ENCODE measurements around the gene C9orf72.
A peak's percentile ranks its signal among the peaks of the same experiment; 100 is the strongest.
"Not testable (repeated sequence)": the region's sequence is repeated elsewhere in the genome, so short reads cannot be mapped to it uniquely, and the experiment has no call there.

The C9orf72 gene, protein sequence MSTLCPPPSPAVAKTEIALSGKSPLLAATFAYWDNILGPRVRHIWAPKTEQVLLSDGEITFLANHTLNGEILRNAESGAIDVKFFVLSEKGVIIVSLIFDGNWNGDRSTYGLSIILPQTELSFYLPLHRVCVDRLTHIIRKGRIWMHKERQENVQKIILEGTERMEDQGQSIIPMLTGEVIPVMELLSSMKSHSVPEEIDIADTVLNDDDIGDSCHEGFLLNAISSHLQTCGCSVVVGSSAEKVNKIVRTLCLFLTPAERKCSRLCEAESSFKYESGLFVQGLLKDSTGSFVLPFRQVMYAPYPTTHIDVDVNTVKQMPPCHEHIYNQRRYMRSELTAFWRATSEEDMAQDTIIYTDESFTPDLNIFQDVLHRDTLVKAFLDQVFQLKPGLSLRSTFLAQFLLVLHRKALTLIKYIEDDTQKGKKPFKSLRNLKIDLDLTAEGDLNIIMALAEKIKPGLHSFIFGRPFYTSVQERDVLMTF

DNA sequence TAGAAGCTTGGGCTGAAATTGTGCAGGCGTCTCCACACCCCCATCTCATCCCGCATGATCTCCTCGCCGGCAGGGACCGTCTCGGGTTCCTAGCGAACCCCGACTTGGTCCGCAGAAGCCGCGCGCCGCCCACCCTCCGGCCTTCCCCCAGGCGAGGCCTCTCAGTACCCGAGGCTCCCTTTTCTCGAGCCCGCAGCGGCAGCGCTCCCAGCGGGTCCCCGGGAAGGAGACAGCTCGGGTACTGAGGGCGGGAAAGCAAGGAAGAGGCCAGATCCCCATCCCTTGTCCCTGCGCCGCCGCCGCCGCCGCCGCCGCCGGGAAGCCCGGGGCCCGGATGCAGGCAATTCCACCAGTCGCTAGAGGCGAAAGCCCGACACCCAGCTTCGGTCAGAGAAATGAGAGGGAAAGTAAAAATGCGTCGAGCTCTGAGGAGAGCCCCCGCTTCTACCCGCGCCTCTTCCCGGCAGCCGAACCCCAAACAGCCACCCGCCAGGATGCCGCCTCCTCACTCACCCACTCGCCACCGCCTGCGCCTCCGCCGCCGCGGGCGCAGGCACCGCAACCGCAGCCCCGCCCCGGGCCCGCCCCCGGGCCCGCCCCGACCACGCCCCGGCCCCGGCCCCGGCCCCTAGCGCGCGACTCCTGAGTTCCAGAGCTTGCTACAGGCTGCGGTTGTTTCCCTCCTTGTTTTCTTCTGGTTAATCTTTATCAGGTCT, at the start of gene C9orf72:
Gene C9orf72, minus strand, starts transcription at position 564 of the 716 bp plus-strand sequence. CDS start 6,361 bp downstream, outside the sequence.
- DNase-seq, result peak; percentile 86
- ATAC-seq, result peak; percentile 73

DNA sequence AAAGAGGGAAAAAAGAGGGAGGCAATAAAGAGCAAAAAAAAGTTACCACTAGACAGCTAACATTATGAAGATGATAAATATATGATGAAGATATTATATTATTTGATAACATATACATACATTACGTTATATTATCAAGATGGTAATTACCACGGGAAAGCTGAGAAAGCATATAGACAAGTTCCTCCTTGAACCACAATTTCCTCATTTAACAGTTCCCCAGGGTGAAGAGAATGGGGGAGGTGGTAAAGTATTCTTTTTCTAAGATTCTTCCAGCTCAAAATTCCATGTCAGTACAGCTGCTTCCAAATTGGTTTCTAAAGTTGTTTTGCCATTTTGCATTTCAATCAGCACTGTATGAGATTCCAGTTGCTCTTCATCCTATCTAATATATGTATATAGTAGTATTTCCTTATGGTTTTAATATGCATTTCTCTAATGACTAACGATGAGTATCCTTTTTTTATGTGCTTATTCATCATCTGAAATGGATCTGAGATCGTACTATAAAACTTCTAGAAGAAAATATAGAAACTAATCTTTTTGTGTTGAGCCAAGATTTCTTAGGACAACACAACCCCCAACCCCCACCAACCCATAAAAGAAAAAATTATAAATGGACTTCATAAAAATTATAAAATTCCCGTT, 49.5 kb upstream of the C9orf72 start:
- DNase-seq (no peak), ATAC-seq (no peak)

DNA sequence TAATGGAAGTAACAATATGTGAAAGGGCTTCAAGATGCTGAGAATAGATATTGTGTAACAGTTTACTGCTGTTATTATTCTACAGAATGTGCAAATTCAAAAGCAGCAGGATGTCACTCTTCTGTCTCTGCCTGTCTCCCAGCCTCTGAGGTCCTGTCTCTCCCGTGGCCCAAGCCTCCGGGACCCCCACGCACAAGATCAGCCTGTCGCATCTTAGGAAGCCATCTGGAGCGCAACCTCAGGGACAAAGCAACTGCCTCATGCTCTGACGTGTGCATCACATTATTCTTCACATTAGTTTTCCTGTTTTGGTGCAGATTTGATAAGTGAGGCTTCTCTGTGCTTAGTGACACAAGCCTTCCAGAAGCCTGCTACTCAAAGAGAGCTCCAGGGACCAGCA, 46.5 kb upstream of the C9orf72 start:
- ATAC-seq, result no peak
- DNase-seq, result no peak

DNA sequence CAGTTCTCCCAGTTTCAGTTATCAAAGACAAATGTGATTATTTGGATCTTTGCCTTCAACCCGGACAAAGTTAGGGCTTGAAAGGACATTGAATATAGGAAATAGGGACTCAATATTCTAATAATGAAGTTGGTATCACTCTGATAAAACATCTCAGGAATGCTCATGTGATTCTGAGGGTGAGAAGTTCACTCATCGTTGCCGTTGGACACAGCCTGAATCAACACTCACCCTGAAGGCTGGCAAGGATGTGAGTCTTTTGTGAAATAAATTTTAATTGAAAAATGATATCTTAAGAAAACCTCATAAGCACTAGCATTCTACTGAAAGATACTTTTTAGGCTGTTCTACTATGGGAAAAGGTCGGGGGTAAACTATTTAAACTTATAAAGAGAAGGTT, 44.8 kb upstream of the C9orf72 start:
- ATAC-seq (no peak), DNase-seq (no peak)

DNA sequence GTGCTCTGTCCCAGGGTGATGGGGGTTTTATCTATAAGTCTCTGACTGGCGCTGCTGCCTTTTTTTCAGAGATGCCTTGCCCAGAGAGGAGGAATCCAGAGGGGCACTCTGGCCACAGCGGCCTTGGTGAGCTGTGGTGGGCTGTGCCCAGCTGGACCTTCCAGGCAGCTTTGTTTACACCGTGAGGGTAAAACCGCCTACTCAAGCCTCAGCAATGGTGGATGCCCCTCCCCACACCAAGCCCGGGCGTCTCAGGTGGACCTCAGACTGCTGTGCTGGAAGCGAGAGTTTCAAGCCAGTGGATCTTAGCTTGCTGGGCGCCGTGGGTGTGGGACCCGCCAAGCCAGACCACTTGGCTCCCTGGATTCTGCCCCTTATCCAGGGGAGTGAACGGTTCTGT, 41.3 kb upstream of the C9orf72 start:
- DNase-seq (no peak), ATAC-seq (no peak)

DNA sequence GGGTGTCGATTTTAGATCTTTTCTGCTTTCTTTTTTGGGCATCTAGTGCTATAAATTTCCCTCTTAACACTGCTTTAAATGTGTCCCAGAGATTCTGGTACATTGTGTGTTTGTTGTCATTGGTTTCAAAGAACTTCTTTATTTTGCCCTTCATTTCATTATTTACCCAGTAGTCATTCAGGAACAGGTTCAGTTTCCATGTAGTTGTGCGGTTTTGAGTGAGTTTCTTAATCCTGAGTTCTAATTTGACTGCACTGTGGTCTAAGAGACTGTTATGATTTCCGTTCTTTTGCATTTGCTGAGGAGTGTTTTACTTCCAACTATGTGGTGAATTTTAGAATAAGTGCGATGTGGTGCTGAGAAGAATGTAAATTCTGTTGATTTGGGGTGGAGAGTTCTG, 38.8 kb upstream of the C9orf72 start:
- not testable (repeated sequence) for ATAC-seq, DNase-seq

DNA sequence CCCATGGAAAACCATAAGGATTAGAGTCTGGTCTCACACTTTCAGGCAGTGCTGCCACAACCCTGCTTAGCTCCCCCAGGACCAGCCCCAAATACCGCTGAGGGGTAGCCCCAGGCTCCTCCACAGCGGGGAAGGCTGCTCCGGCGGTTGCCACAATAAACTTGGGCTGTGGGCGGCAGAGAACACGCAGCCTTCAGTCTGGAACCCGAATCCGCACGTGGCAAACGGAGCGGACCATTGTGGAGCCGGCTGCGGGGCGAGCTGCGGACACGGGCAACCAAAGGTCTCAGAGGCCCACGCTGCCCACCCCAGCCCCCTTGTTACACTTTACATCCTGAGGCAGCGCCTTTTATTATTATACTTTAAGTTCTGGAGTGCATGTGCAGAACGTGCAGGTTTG, 37.3 kb upstream of the C9orf72 start:
- no peak for ATAC-seq

DNA sequence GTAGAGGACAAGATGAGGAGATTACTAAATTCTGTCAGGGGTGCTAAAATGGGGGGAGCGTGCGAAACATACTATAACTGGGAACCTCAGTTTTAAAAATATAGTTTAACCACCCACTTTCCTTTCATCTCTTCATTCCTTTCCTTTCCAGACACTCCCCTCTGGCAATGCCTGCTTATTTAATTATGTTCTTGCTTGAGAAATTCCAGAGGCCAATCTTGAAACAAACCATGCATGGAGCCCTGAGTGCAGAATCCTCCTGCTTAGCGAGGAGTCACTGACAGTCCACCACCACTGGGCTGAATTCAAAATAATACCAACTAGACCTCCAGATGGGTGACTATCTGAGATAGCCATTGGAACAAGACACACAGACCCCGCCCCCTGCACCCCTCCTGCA, 29.7 kb upstream of the C9orf72 start:
- no peak for DNase-seq

More for the DNA sequence above, 37.3 kb upstream of the C9orf72 start:
- no peak for DNase-seq

DNA sequence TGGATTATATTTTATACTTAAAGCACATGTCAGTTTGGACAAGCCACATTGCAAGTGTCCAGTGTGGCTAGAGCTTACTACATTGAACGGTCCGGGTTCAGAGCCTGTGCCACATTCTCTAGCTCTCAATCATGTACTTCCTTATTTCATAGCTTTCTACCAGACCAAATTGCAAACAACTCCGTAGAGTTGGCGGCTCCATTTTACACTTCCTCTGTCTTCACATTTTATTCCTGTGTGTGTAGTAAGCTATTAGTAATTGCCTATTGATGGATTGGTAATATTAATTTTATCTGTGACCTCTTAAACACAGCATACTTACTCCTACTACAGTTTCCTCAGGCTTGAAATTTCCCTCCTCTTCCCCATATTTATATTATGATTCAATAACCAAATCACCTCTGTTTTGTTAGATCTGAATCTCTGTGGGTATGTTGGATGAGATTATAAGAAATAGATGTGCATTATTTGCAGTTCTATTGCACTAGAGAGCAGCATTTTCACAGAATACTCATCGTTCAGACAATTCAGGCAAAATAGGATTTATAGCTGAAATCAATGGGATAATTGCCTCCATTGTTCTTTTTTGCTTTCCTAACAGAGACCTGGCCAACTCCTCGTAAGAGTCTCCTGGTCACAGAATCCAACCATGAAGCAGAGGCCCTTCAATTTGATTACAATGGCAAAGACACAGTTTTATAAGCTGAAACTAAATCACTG, 29.0 kb upstream of the C9orf72 start:
- no peak for DNase-seq

More for the DNA sequence above, 29.7 kb upstream of the C9orf72 start:
- no peak for ATAC-seq

DNA sequence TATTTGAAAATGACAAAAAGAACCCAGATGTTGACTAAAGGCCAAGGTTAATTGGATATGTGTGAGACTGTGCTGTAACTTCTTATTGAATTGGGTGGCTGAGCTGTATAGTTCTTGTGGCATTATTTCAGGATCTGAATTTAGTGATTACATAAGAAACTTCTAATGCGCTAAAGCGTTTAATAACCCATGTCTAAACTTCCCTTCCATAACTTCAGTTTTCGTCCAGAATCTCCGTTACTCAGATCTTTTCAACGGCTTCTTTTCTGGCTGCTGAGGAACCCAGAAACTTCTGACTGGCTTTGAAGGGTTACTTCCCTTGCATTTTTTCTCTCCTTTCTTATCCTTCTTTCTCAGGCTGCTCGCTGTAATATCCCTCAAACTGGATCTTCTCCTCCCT, 28.1 kb upstream of the C9orf72 start:
- no peak for DNase-seq

More for the DNA sequence above, 29.0 kb upstream of the C9orf72 start:
- ATAC-seq, result no peak

DNA sequence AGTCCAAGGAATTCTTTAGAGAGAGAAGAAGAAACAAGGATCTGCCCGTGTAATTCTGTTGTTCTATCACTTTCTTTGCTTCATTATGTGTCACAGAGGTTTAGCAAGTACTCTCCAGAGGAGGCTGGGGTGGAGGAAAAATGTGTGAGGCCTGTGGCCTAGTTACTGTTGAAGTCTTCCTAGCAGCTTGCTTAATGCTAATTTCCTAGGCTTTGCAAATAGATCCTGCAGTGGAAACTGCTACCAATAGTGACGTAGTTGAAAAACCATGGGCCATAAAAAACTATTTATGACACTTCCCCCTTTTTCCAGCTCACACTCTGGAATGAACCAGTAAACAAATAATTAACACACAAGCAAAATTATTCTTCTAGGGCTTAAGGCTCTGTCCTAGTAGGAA, 27.0 kb upstream of the C9orf72 start:
- ATAC-seq, result no peak
- no peak for DNase-seq

More for the DNA sequence above, 28.1 kb upstream of the C9orf72 start:
- no peak for ATAC-seq

DNA sequence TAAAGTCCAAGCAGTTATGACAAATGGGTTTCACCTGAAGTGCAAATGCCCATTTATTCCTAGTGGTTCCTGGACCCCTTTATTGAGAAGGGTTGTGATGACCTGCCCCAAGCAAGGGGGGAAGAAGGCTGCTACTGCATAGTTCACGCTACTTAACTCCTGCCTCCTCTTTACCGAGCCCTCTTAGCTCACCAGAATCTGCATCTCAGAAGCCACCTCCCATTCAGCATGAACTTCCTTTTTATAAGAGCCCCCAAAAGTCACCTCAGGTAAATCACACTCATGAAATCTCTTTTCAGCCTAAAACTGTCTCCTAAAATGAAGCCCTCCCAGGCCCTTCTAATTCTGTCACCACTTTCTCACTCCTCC, 26.6 kb upstream of the C9orf72 start:
- ATAC-seq (no peak), DNase-seq (no peak)

DNA sequence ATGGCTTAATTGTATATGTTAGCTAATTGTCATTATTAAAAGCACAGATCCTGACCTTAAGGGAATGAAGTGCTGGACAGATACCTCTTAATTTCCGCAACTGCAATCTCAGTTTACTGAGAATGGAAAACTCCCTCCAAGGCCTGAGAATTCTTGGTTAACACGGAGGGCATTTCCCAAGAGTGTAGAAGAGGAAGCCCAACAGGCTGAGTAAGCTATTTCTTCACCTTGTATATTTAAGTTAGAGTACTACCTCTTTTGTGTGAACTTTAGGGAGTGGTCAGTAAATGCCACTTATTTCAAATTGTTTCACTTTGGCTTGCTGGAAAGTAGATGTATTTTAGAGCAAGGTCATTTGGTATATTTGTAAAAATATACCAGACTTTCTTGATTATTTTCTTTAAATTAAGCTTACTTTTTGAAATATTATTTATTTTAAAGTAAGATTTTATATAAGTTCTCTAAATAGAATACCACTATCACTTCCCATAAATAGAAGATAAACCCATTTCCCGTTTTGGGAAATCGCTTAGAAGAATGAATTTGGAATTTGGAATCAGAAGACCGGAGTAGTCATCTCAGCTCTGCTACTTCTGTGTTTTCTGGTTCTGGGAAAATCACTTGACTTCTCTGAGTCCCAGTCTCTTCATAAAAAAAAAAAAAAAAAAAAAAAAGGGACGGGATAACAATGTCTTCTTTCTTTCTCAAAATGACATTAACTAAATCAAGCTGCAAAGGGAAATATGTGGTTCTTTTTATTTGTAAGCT, 26.0 kb upstream of the C9orf72 start:
- DNase-seq, result no peak

DNA sequence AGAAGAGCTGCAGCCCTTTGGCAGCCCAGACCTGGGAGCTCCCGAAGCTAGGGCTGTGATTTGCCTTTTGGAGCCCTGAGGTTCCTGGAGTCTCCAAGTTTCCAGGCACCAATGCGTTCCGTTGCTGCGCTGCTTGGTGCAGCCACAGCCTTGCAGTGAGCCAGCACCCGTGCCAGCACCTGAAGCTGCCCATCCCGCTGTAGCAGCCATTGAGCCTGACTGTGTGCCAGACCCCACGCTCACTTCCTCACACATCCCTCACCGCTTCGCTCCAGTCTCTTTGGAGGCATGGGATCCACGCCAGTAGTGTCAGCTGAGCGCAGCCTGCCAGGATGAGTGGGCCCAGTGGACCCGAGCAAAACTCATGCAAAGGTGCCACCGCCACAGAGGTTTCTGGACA, 22.5 kb upstream of the C9orf72 start:
- ATAC-seq (no peak), DNase-seq (no peak)

More for the DNA sequence above, 26.0 kb upstream of the C9orf72 start:
- no peak for ATAC-seq

DNA sequence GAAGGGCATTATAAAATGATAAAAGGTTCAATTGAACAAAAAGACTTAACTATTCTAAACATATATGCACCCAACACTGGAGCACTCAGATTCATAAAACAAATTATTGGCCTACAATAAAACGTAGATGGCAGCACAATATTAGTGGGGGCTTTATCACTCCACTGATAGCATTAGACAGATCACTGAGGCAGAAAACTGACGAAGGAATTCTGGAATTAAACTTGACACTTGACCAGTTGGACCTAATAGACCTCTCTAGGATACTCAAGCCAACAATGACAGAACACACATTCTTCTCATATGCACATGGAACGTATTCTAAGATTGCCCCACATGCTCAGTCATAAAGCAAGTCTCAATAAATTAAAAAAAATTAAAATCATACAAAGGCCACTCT, 18.4 kb upstream of the C9orf72 start:
- ATAC-seq, result no peak

DNA sequence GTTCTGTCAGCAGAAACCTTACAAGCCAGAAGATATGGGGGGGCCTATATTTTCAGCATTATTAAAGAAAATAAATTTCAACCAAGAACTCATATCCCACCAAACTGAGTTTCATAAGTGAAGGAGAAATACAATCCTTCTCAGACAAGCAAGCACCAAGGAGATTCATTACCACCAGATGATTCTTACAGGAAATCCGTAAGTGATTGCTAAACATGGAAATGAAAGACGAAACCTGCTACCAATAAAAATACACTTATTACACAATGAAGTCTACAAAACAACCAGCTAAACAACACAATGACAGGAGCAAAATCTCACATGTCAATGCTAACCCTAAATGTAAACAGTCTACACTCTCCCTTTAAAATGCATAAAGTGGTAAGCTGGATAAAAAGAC, 17.8 kb upstream of the C9orf72 start:
- DNase-seq, result no peak
- no peak for ATAC-seq

More for the DNA sequence above, 18.4 kb upstream of the C9orf72 start:
- DNase-seq, result no peak

DNA sequence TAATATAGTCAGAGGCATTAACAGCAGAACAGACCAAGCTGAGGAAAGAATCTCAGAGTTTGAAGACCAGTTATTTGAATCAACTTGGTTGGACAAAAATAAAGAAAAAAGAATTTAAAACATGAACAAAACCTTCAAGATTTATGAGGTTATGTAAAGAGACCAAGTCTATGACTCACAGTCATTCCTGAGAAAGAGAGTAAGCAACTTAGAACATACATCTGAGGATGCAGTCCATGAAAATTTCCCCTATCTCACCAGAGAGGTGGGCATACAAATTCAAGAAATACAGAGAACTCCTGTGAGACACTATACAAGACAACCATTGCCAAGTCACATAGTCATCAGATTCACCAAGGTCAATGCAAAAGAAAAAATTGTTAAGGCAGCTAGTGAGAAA, 17.4 kb upstream of the C9orf72 start:
- DNase-seq (no peak), ATAC-seq (no peak)

DNA sequence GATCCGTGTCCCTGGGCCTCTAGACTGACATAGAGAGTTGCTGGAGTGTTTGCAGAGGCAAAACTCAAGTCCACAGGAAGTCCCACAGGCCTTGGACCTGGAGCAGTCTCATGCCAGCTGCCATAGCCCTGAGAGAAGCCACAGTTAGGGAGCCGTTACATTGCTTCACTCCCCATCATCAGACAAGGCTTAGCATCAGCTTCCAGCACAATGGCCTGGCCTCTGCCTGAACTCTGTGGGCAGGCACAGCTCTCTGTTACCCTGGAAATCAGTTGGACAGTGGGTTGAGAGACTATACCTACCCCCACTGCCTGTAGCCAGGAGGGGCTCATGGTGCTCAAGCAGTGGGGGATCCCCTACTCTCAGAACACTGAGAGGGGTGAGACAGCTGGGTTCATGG, 16.2 kb upstream of the C9orf72 start:
- ATAC-seq, result no peak
- no peak for DNase-seq

DNA sequence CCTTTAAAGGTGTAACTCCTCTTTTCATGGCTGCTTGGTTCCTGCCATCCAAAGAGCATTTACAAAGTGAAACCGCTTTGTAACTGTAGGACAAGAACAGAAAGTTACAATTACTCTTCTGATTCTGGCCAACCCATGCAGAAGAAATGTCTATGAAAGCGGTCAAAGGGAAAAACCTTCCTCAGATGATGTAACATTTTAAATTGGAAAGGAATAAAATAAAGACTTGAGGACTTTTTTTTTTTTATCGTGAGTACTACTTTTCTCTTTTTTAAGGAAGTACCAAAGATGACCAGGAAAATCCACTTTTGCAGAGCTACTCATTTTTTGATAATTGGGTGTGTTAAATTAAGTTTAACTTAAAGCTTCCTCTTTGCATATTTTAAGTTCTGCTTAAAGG, 13.0 kb upstream of the C9orf72 start:
- ATAC-seq (no peak), DNase-seq (no peak)

DNA sequence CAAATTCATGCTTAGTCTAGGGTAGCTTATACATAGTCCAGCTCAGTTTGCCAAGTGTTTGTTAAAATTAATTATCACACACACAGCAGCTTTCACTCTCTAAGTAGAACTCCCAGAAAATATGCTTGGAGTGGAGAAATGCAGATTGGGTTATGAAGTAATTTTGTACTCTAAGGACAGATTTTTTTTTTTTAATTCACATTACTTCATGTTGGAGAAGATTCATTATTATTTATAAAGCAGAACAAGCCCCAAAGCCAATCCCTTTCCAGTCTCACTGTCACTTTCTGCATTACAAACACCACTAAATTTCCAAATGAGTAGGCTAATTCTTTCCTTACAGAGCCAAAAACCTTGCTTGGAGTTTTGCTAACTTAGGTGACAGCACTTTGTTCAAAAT, 11.7 kb upstream of the C9orf72 start:
- DNase-seq (no peak), ATAC-seq (no peak)

DNA sequence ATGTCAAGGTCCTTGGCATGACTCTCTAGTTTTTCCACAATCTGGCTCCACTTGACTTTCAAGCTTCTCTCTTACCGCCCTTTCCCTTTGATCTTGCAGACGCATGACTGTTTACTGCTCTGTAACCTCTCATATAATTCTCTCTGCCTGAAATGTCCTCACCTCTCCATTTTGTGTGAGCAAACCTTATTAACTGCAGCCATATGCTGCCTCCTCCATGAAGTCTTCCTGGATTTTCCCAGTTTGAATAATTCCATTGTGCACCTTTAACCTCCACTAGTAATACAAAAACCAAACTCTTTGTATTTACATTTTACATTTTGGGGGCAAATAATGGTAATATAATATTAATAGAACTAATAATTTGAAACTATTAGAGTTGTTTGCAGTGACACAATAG, 9.5 kb upstream of the C9orf72 start:
- DNase-seq, result no peak
- no peak for ATAC-seq
